Activated CD4-positive, alpha-beta T cell treated with anti-CD3 and anti-CD28 coated beads, Interleukin-2, amount 10 ng/mL, durations not matched to agents 24 days and 14 days (primary cell): Measurements from ENCODE around the gene DSC1. TPM values are rescaled to one million over a fixed set of nuclear protein-coding genes. Genes with fewer than 3 reads are reported as not detected.

Source experiments
- DNase-seq: peaks from one replicate; pipeline ENCODE4 v3.0.0; 2022
- H3K27ac Mint-ChIP-seq: one replicate; pipeline ENCODE4 v1.8.0; 2022; ENCODE audit warnings: mild to moderate bottlenecking, mixed read lengths
- H3K27me3 Mint-ChIP-seq: one replicate; pipeline ENCODE4 v1.8.0; 2022; ENCODE audit warnings: mixed read lengths
- H3K36me3 Mint-ChIP-seq: one replicate; pipeline ENCODE4 v1.8.0; 2022; ENCODE audit warnings: low read depth, mild to moderate bottlenecking, mixed read lengths
- H3K4me1 Mint-ChIP-seq: one replicate; pipeline ENCODE4 v1.8.0; 2021; ENCODE audit warnings: mixed read lengths
- H3K4me3 Mint-ChIP-seq: one replicate; pipeline ENCODE4 v1.8.0; 2022; ENCODE audit warnings: mild to moderate bottlenecking, moderate library complexity, mixed read lengths
- H3K9me3 Mint-ChIP-seq: one replicate; pipeline ENCODE4 v1.8.0; 2021; ENCODE audit warnings: mixed read lengths
- intact Hi-C: fragments of 100-400 bp; cut with micrococcal nuclease; formaldehyde crosslinking; loops from one replicate; pipeline ENCODE4 v1.15.1; 2023
- total RNA-seq: library from RNA; stranded (reverse); gene quantifications from 2 replicates; pipeline ENCODE4 v1.2.3, GENCODE V29; 2022

The DSC1 gene
- total RNA-seq = not detected in 2 replicates

GRCh38 chr18:31162825-31163435 is at the start of gene DSC1:
Gene DSC1 (minus strand): TSS chr18:31162856. CDS start chr18:31162594, 262 bp downstream.
- Mint-ChIP-seq H3K27me3 (no peaks in the 10 kb centered on the region), H3K9me3 (no peaks in the 10 kb centered on the region), H3K27ac (no peak within 1 kb of the TSS), H3K4me1 (no peaks in the 10 kb centered on the region), H3K36me3 (no peaks in the 10 kb centered on the region), H3K4me3 (peak within 1 kb of the TSS; percentile 39)
- intact Hi-C loops = no loop called here
- DNase-seq = no peak

- Mint-ChIP-seq H3K27ac (no peak overlapping the region), H3K36me3 (no peaks in the 10 kb centered on the region), H3K4me1 (no peaks in the 10 kb centered on the region), H3K9me3 (peaks cover 5% of the 10 kb centered on the region), H3K27me3 (no peaks in the 10 kb centered on the region), H3K4me3 (no peak overlapping the region)
- intact Hi-C loops = no loop called here
- DNase-seq = no peak
Measured at GRCh38 chr18:31211047-31211446, 48.4 kb upstream of the DSC1 start.

- no peak for DNase-seq
- intact Hi-C loops = no loop called here
- Mint-ChIP-seq H3K36me3 (no peaks in the 10 kb centered on the region), H3K4me3 (no peak overlapping the region), H3K27me3 (no peaks in the 10 kb centered on the region), H3K27ac (no peak overlapping the region), H3K4me1 (no peaks in the 10 kb centered on the region), H3K9me3 (no peaks in the 10 kb centered on the region)
Measured at GRCh38 chr18:31209041-31209440, 46.4 kb upstream of the DSC1 start.

GRCh38 chr18:31207391-31207790 is 44.7 kb upstream of the DSC1 start:
- Mint-ChIP-seq H3K4me1 (no peaks in the 10 kb centered on the region), H3K27me3 (no peaks in the 10 kb centered on the region), H3K36me3 (no peaks in the 10 kb centered on the region), H3K4me3 (no peak overlapping the region), H3K9me3 (no peaks in the 10 kb centered on the region), H3K27ac (no peak overlapping the region)
- DNase-seq = no peak
- intact Hi-C loops = no loop called here

- H3K36me3 Mint-ChIP-seq = no peaks in the 10 kb centered on the region
- intact Hi-C loops = no loop called here
- no peaks in the 10 kb centered on the region for H3K27me3 Mint-ChIP-seq
- H3K27ac Mint-ChIP-seq = no peak overlapping the region
- DNase-seq = no peak
- no peak overlapping the region for H3K4me3 Mint-ChIP-seq
- H3K4me1 Mint-ChIP-seq = no peaks in the 10 kb centered on the region
- H3K9me3 Mint-ChIP-seq = no peaks in the 10 kb centered on the region
Measured at GRCh38 chr18:31206787-31207381, 44.2 kb upstream of the DSC1 start.

- no peak for DNase-seq
- H3K27me3 Mint-ChIP-seq = no peaks in the 10 kb centered on the region
- no peaks in the 10 kb centered on the region for H3K4me1 Mint-ChIP-seq
- no peak overlapping the region for H3K27ac Mint-ChIP-seq
- no peak overlapping the region for H3K4me3 Mint-ChIP-seq
- no peaks in the 10 kb centered on the region for H3K36me3 Mint-ChIP-seq
- H3K9me3 Mint-ChIP-seq = no peaks in the 10 kb centered on the region
- intact Hi-C loops = no loop called here
Measured at GRCh38 chr18:31206071-31206470, 43.4 kb upstream of the DSC1 start.

GRCh38 chr18:31205273-31205672 is 42.6 kb upstream of the DSC1 start:
- no peak overlapping the region for H3K27ac Mint-ChIP-seq
- H3K4me3 Mint-ChIP-seq = no peak overlapping the region
- no peaks in the 10 kb centered on the region for H3K9me3 Mint-ChIP-seq
- H3K4me1 Mint-ChIP-seq = no peaks in the 10 kb centered on the region
- H3K27me3 Mint-ChIP-seq = no peaks in the 10 kb centered on the region
- H3K36me3 Mint-ChIP-seq = no peaks in the 10 kb centered on the region
- no peak for DNase-seq
- intact Hi-C loops = no loop called here

GRCh38 chr18:31204833-31205232 is 42.2 kb upstream of the DSC1 start:
- intact Hi-C loops = no loop called here
- DNase-seq = no peak
- no peaks in the 10 kb centered on the region for H3K36me3 Mint-ChIP-seq
- H3K27ac Mint-ChIP-seq = no peak overlapping the region
- H3K4me3 Mint-ChIP-seq = no peak overlapping the region
- no peaks in the 10 kb centered on the region for H3K27me3 Mint-ChIP-seq
- no peaks in the 10 kb centered on the region for H3K9me3 Mint-ChIP-seq
- no peaks in the 10 kb centered on the region for H3K4me1 Mint-ChIP-seq

- no peaks in the 10 kb centered on the region for H3K27me3 Mint-ChIP-seq
- DNase-seq = no peak
- H3K9me3 Mint-ChIP-seq = no peaks in the 10 kb centered on the region
- no peaks in the 10 kb centered on the region for H3K4me1 Mint-ChIP-seq
- intact Hi-C loops = no loop called here
- H3K4me3 Mint-ChIP-seq = no peak overlapping the region
- no peaks in the 10 kb centered on the region for H3K36me3 Mint-ChIP-seq
- no peak overlapping the region for H3K27ac Mint-ChIP-seq
Measured at GRCh38 chr18:31204166-31204565, 41.5 kb upstream of the DSC1 start.

- no peaks in the 10 kb centered on the region for H3K9me3 Mint-ChIP-seq
- no peak overlapping the region for H3K27ac Mint-ChIP-seq
- no peak overlapping the region for H3K4me3 Mint-ChIP-seq
- no peaks in the 10 kb centered on the region for H3K36me3 Mint-ChIP-seq
- DNase-seq = no peak
- intact Hi-C loops = no loop called here
- no peaks in the 10 kb centered on the region for H3K4me1 Mint-ChIP-seq
- H3K27me3 Mint-ChIP-seq = no peaks in the 10 kb centered on the region
Measured at GRCh38 chr18:31203794-31204148, 41.1 kb upstream of the DSC1 start.

- Mint-ChIP-seq H3K27ac (no peak overlapping the region), H3K9me3 (no peaks in the 10 kb centered on the region), H3K4me1 (no peaks in the 10 kb centered on the region), H3K36me3 (no peaks in the 10 kb centered on the region), H3K27me3 (no peaks in the 10 kb centered on the region), H3K4me3 (no peak overlapping the region)
- DNase-seq = no peak
- intact Hi-C loops = no loop called here
Measured at GRCh38 chr18:31203096-31203793, 40.6 kb upstream of the DSC1 start.

- Mint-ChIP-seq H3K9me3 (no peaks in the 10 kb centered on the region), H3K27ac (no peak overlapping the region), H3K4me1 (no peaks in the 10 kb centered on the region), H3K36me3 (no peaks in the 10 kb centered on the region), H3K27me3 (no peaks in the 10 kb centered on the region), H3K4me3 (no peak overlapping the region)
- DNase-seq = no peak
- intact Hi-C loops = no loop called here
Measured at GRCh38 chr18:31199190-31199769, 36.6 kb upstream of the DSC1 start.

- no peak for DNase-seq
- no peaks in the 10 kb centered on the region for H3K9me3 Mint-ChIP-seq
- intact Hi-C loops = no loop called here
- no peaks in the 10 kb centered on the region for H3K4me1 Mint-ChIP-seq
- no peak overlapping the region for H3K4me3 Mint-ChIP-seq
- no peak overlapping the region for H3K27ac Mint-ChIP-seq
- H3K36me3 Mint-ChIP-seq = no peaks in the 10 kb centered on the region
- no peaks in the 10 kb centered on the region for H3K27me3 Mint-ChIP-seq
Measured at GRCh38 chr18:31197676-31198075, 35.0 kb upstream of the DSC1 start.

GRCh38 chr18:31195063-31195462 is 32.4 kb upstream of the DSC1 start:
- DNase-seq = no peak
- Mint-ChIP-seq H3K4me1 (no peaks in the 10 kb centered on the region), H3K9me3 (no peaks in the 10 kb centered on the region), H3K4me3 (no peak overlapping the region), H3K27me3 (no peaks in the 10 kb centered on the region), H3K36me3 (no peaks in the 10 kb centered on the region), H3K27ac (no peak overlapping the region)
- intact Hi-C loops = no loop called here
